Adipose tissue (tissue), 3 donors: Measurements from ENCODE around the gene NEB. TPM values are rescaled to one million over a fixed set of nuclear protein-coding genes. Genes with fewer than 3 reads are reported as not detected.
"Not testable (repeated sequence)": the region's sequence is repeated elsewhere in the genome, so short reads cannot be mapped to it uniquely, and the experiment has no call there.

ENCODE experiments used
- H3K27ac ChIP-seq: one replicate; pipeline ENCODE4 v1.5.1; 2013; ENCODE audit warnings: low read depth, low read length
- WGBS, 3 donors: extraction: QIAGEN DNeasy Blood & Tissue Kit; methylation state at CpG; one replicate each; pipeline ENCODE4 v1.1.7; 2013; 5-methylcytosine and 5-hydroxymethylcytosine counted together
- polyA plus RNA-seq, 3 donors: library from polyadenylated mRNA; stranded (reverse); fragments of 200-250 nt; gene quantifications; one replicate each; pipeline ENCODE4 v1.2.3, GENCODE V29; 2013
- donor health status: healthy with polysubstance abuse.
- donor health status: Bipolar disorder and iron deficiency.
- donor health status: healthy.

NEB gene
- polyA plus RNA-seq, 3 donors: 0.42 to 1.1 (median 1.0) TPM

- H3K27ac ChIP-seq: no peak overlapping the region
- 21 to 65% (median 26%) methylated on average over 8 of the region's 8 CpGs for WGBS, 3 donors
Observed at GRCh38 chr2:151637271-151637781, 97.0 kb downstream of the NEB start.

GRCh38 chr2:151634736-151635467 lies 99.4 kb downstream of the NEB start:
- WGBS, 3 donors: 93 to 98% (median 97%) methylated on average over 4 of the region's 4 CpGs
- no peak overlapping the region for H3K27ac ChIP-seq

- no peak overlapping the region for H3K27ac ChIP-seq
- WGBS, 3 donors: 21 to 27% (median 24%) methylated on average over 1 of the region's 1 CpG
Observed at GRCh38 chr2:151632993-151633565, 101.2 kb downstream of the NEB start.

DNA sequence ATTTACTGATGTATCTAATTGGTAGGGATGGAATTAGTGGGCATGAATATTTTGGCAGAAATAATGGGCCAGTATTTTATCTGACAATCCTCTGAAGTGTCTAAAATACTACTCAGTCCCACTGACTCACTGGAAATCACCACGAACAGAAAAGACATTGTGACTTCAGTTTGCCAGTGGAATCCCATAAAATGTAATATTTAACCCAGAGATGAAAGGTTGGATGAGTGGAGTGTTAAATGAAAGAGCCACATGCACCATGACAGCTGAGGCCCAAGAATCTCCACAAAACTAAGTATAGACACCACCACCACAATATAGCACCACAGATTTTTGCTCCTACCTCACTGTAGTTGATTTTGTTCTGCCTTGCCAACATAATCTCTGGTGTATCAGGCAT lies 103.9 kb downstream of the NEB start:
- H3K27ac ChIP-seq: no peak overlapping the region
- WGBS, 3 donors: 27 to 75% (median 75%) methylated on average over 1 of the region's 1 CpG

DNA sequence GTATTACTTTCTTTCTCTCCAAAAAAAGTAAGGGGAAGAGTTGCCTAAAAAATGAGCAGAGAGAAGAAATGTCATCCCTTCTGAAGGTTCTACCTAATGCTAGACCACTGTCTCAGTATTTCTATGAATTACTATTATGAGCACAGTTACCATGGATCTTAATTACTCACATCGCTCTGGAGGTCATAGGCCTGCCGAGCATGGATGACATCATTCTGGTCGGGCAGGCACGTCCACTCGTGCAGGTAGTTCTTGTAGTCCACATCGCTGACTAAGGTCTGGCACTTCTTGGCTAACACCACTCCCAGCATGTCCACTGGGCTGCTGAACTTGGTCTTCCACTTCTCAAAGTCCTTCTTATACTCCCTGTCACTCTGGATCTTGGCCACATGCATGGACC lies 106.9 kb downstream of the NEB start:
- no peak overlapping the region for H3K27ac ChIP-seq
- 91 to 96% (median 93%) methylated on average over 6 of the region's 6 CpGs for WGBS, 3 donors

DNA sequence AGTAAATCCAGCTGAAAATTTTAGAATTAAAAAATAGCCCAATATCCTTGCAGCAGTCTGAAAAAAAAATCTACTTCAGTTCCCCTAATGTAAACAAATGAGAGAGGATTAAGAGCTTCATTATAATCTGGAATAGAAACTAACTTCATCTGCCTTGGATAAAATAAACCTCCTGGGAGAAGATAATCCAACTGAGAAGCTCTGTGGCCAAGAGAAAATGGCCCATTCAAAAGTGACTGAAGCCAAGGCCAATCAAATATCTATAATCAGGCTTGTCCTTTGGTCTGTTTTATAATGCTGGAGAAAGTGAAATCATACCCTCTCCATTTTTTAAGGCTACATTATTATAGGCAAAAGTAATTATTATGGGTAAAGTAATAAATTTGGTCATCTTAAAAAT lies 110.0 kb downstream of the NEB start:
- H3K27ac ChIP-seq: no peak overlapping the region

- H3K27ac ChIP-seq: no peak overlapping the region
Observed at GRCh38 chr2:151623631-151624030, 110.6 kb downstream of the NEB start.

- WGBS, 3 donors: 83 to 90% (median 87%) methylated on average over 3 of the region's 3 CpGs
Observed at GRCh38 chr2:151620761-151621160, 113.5 kb downstream of the NEB start.

GRCh38 chr2:151619337-151619989 lies 114.8 kb downstream of the NEB start:
- no peak overlapping the region for H3K27ac ChIP-seq
- 67 to 75% (median 71%) methylated on average over 13 of the region's 13 CpGs for WGBS, 3 donors

More at GRCh38 chr2:151620761-151621160, 113.5 kb downstream of the NEB start:
- H3K27ac ChIP-seq: no peak overlapping the region

DNA sequence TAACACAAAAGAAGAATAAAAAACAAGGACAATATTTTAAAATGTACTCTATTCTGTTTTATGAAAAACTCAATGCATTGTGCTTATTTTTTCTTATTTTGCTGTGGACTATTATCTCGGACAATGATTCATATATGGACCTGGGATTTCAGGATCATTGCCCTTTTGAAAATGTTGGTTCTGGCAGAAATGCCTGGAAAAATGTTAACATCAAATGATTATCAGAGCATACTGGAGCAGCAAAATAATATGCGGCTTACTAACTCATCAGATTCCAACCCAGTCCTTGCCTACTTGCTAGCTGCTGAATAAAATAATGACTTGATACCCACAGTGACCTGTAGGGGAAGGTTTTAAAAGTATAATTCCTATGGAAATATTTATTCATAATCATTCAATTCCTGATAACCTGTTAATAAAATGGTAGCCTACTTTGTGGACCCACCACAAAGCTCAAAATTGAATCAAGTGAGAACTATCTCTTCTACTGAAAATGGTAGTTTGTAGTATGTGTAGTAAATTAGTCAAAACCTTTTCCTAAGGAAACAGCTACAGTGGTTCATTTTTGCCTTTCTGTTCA lies 117.4 kb downstream of the NEB start:
- no peak overlapping the region for H3K27ac ChIP-seq
- WGBS, 3 donors: 85 to 90% (median 90%) methylated on average over 2 of the region's 2 CpGs

DNA sequence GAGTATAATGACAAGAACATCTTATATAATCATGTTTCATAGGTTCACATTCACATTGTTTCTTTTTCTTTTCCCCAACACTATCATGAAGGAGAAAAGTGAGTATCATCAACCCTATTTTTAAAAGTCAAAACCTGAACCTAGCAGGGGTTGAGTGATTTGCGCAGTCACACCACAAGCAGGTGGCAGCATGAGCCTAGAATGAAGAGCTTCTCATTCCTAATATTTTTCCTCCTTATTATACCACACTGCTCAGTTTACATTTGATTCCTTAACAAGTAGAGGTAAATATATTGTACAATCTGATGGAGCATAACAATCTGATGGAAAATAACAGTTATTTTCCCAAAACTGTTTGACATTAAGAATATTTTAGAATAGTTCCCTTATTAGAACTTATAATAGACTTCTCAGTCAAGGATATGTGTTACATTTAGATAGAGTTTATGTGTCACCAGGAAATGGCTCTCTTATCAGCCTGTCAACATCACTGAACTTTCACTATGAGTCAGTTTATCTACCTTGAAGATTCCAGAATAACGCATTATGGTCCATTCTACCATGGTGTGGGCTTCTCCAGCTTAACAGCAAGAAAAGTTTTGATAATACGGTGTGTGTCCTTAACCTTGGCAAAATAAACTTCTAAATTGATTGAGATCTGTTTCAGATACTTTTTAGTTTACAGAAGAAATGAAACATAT lies 119.5 kb downstream of the NEB start:
- WGBS, 3 donors: 72 to 92% (median 92%) methylated on average over 3 of the region's 3 CpGs
- no peak overlapping the region for H3K27ac ChIP-seq

GRCh38 chr2:151614159-151614558 lies 120.1 kb downstream of the NEB start:
- no peak overlapping the region for H3K27ac ChIP-seq
- 82 to 95% (median 93%) methylated on average over 5 of the region's 5 CpGs for WGBS, 3 donors

- 57 to 77% (median 65%) methylated on average over 1 of the region's 1 CpG for WGBS, 3 donors
- no peak overlapping the region for H3K27ac ChIP-seq
Observed at GRCh38 chr2:151611351-151611750, 122.9 kb downstream of the NEB start.

DNA sequence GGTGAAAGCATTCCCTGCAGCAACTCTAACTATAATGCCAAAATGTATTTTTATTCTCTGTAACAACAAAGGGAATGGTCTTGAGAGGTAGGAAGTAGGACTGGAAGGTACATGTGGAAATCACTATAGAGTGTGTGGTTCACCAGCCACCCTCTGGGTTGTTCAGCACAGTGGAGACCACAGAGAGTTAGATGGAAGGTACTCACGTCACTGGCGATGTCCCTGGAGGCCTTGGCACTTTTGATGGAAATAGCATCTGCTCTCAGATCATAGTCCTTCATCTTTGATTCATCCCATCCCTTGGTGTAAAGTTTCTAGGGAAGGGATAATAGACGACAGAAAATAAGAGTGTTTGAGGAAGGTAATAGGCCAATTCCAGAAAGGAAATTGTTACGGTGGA lies 124.0 kb downstream of the NEB start:
- WGBS, 3 donors: 84 to 89% (median 87%) methylated on average over 4 of the region's 4 CpGs
- no peak overlapping the region for H3K27ac ChIP-seq

- 95 to 99% (median 98%) methylated on average over 4 of the region's 4 CpGs for whole genome bisulfite sequencing, 3 donors
- H3K27ac ChIP-seq: no peak overlapping the region
Observed at GRCh38 chr2:151609705-151610104, 124.6 kb downstream of the NEB start.

DNA sequence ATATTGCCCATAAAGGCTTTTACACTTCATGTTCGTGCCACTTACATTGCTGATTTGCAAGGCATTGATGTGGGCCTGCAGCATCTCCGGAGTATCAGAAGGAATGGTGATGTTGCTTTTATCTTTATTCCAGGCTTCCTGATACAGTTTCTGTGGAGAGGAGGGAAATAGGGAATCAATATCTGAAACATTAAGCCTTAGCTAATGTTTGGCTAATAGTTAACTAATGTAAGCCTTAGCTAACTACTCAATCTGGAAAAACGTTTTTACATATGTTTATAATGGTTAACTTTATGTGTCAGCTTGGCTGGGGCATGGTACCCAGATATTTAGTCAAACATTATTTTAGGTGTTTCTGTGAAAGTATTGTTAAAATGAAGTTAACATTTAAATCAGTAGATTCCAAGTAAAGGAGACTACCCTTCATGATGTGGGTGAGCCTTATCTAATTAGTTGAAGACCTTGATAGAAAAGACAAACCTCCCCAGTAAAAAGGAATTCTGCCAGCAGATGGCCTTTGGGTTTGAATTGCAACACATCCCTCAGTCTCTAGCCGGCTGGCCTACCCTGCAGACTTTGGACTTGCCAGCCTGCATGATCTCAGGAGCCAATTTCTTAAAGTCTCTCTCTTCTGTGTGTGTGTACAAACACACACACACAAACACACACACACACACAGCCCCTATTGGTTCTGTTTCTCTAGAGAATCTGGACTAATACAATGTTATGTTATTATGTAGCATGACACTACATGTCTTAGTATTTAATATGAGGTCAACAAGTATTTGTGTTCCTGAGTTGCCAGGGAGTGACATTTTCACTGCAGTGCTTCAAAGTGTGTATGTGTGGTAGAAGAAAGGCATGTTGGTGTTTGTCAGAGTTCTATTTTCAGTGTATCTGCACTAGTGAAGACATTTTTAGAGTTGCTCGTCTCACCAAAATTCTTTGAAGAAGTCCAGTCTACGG lies 126.5 kb downstream of the NEB start:
- not testable (repeated sequence) for H3K27ac ChIP-seq
- 83% methylated on average over 1 of the region's 6 CpGs; no CpG with 5 or more reads in 2 of the 3 donors for WGBS, 3 donors

DNA sequence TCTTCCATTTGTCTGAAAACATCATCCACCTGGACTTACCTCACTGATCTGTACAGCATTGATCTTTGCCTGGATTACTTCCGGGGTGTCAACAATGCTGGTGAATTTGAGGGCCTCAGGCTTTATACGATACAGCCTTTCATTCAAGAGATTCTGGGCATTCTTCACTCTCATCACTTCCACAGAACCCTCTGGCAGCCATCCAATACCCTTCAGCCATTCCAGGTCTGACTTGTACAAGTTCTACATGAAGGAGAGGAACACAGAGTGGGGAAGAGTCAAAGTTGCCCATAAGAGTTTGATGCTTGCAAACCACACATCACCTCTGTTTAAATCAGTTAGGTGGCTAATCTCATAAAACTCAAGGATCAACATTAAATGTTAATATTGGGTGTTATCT lies 130.7 kb downstream of the NEB start:
- WGBS, 3 donors: 83 to 91% (median 83%) methylated on average over 1 of the region's 2 CpGs
- H3K27ac ChIP-seq: not testable (repeated sequence)

GRCh38 chr2:151602402-151602801 lies 131.9 kb downstream of the NEB start:
- WGBS, 3 donors: no CpG with 5 or more reads among the region's 5 CpGs
- not testable (repeated sequence) for H3K27ac ChIP-seq
